UCSD-AML1 (cell line): Measurements from ENCODE around the gene FNIP2.
A peak's percentile ranks its signal among the peaks of the same experiment; 100 is the strongest.
"Not testable (repeated sequence)": the region's sequence is repeated elsewhere in the genome, so short reads cannot be mapped to it uniquely, and the experiment has no call there.

ENCODE experiments used
- DNase-seq: peaks from one replicate; lab custom pipeline; 2025; ENCODE audit not compliant: unreplicated experiment; lab: John Stamatoyannopoulos, UW

Gene FNIP2

GRCh38 chr4:158813113-158813512, 44.3 kb downstream of the FNIP2 start:
- no peak for DNase-seq

DNA sequence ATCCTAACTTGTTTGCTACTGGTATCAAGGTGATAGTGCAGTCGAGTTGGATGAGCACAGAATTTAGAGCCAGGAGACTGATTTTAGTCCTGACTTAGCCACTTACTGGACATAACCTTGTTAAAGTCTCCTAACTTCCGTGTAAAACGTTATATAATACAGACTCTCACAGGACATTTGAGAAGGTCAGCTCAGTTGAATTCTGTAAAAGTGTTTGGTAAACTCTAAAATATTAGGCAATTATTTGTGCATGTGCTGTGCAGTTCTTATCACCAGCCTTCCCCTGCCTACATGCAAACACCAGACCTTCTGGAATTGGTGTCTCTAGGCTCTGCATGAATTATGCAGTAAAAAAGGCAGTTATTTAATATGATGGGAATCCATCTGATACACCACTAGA, 45.4 kb downstream of the FNIP2 start:
- no peak for DNase-seq

DNA sequence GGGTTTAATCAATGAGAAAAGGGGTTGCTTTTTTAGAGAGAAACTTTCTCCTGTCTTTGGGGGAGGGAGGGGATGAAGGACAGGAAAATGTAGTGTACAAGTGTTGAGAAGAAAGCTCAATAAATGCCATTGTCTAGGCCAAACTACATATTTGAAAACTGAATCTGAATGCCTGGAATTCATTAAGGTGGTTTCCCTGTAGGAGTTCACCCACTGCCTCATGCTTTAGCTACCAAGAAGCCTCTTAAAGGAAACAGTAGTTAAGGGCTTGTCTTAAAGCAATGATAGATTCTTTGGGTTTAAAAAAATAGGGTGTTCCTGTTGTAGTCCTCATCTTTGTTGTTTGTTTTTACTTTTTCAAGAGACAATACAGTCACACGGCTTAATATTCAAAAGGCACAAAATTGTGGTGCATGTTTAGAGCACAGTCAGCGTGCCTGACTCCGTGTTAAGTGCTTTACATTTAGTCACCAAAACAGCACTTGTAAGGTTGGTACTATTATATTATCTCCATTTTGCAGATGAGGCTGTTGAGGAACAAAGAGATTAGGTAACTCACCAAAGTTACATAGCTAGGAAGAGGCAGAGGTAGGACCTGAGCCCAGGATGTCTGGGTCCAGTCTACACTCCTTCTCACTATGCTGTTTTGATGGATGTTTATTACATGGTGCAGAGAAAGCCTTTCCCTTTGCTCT, 46.0 kb downstream of the FNIP2 start:
- DNase-seq: no peak

- DNase-seq: no peak
Measured at GRCh38 chr4:158816955-158817354, 48.1 kb downstream of the FNIP2 start.

DNA sequence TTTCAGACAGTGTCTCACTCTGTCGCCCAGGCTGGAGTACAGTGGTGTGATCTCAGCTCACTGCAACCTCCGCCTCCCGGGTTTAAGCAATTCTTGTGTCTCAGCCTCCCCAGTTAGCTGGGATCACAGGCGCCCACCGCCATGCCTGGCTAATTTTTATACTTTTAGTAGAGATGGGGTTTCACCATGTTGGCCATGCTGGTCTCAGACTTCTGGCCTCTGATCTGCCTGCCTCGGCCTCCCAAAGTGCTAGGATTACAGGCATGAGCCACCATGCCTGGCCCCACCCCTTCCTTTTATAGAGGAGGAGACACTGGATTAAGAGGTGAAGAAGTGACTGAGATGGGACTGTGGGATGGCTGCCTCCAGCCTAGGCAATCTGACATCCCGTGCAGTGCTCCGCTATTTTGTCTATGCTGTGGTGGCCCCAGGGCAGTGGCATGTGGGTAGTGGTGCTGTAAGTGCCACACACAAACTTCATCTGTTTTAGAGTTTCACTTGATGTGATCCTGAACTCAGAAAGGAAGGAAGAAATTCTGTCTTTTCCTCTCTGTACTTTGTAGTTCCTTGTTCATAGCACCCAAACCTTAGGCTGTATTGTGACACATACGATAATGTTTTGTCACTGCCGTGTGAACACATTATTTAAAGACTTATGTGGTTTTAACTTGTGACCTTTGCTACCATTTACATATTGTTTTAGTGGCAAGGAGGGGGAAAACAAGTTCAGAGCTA, 48.9 kb downstream of the FNIP2 start:
- peak; percentile 22 for DNase-seq

DNA sequence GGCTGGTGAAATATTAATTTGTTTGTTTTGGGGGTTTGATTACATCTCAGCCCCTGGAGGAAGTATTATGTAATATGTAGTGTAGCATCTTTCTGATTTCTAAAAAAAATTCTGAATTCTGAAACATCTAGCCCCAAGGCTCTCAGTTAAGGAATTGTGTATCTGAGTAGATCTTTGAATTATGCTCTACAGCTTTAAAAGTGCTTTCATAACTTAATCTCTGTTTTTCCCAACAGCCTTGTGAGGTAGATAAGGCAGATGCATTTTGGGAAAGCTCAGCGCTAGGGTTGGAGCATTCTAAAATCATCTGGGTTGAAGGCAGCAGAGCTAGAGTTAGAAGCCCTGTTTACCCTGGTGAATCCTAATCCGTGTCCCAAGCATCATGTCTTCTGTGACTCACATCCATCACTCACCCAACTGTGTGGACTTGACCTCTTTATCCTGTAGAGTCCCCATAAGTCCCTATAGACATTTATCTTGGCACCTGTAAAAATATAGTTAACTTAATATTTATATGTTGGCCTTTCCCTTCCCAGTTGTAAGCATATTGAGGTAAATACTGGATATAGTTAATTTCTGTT, 49.8 kb downstream of the FNIP2 start:
- DNase-seq: no peak

- no peak for DNase-seq
Measured at GRCh38 chr4:158819942-158820786, 51.3 kb downstream of the FNIP2 start.

DNA sequence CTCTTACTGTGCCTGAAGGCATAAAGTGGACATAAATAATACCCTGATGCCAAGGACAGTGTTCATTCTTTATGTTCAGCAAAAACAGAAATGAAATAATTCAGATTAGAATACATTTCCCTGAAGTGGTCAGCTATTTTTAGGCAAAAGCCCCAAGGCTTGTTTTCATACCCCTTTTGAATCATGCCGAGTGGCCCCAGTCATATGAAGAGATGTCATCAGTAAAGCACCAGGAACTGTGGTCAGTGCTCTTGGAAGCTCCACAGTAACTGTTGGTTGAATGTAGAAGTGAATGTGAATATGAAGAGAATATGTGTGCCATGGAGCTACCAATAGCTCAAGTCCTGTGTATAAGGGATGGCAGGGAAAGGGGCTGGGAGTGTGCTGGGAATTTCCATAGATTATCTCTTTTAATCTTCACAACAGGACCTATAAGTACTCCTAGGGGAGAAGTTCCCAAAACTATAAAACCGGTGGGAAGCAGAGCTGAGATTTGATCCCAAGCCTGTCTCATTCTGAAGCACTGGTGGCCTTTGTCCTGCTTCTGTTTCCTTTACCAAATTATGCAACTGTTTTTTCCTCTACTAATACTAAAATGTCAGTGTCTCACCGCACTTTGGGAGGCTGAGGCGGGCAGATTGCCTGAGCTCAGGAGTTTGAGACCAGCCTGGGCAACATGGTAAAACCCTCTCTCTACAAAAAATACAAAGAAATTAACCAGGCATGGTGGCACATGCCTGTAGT, 52.6 kb downstream of the FNIP2 start:
- no peak for DNase-seq

DNA sequence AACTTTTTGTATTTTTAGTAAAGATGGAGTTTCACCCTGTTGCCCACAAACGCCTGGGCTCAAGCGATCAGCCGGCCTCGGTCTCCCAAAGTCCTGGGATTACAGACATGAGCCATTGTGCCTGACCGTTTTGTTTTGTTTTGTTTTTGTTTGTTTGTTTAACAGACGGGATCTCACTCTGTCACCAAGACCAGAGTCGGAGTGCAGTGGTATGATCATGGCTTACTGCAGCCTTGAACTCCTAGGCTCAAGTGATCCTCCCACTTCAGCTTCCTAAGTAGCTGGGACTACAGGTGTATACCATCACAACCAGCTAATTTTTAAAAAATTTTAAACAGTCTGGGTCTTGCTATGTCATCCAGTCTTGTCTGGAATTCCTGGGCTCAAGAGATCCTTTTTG, 53.5 kb downstream of the FNIP2 start:
- no peak for DNase-seq

- DNase-seq: no peak
Measured at GRCh38 chr4:158823461-158823873, 54.6 kb downstream of the FNIP2 start.

- no peak for DNase-seq
Measured at GRCh38 chr4:158824425-158825274, 55.8 kb downstream of the FNIP2 start.

DNA sequence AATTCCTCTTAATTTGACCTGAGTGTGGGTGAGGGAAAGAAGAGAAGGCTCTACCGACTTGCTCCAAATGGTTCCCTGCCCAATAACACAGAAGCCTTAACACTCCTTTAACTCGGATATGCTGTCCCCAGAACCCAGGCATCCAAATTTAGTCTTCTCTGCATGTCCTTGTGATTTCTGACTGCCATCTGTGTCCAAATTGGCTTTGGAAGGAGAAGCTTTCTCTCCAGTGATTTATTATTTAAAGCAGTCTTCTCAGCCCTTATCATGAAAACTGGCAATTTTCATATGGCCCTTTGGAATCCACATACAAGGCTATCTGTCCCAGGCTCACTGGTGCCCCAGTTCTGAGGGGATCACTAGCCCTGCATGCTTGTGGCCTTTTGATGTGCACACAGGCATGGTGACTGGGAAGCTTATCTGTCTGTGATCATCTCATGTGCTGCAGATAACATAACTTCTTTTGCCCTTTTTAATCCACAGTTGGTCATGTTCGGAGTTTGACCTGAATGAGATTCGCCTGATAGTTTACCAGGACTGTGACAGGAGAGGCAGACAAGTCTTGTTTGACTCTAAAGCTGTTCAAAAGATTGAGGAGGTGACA, 56.7 kb downstream of the FNIP2 start:
- no peak for DNase-seq

DNA sequence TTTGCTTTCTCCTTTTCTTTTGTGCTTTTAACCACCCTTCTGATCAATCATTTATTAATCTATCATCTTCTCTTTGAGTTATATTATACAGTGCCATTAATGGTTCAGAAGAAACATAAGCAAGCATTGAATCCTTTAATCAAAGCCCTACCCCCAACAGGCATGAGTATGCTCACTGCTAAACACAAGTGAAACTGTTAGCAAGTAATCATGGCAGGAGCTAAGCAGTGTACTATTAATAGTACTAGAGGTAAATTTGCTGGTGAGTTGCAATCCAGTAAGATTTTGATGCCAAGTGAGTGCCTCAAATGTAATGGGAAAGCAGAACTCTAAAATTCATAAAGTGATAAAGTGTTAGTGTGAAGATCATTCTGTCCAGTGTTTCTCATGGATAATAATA, 57.2 kb downstream of the FNIP2 start:
- no peak for DNase-seq

- no peak for DNase-seq
Measured at GRCh38 chr4:158826882-158827281, 58.1 kb downstream of the FNIP2 start.

GRCh38 chr4:158827543-158827981, 58.7 kb downstream of the FNIP2 start:
- DNase-seq: peak; percentile 11

GRCh38 chr4:158828151-158828550, 59.3 kb downstream of the FNIP2 start:
- not testable (repeated sequence) for DNase-seq

GRCh38 chr4:158829254-158829653, 60.4 kb downstream of the FNIP2 start:
- no peak for DNase-seq

- DNase-seq: no peak
Measured at GRCh38 chr4:158833602-158834001, 64.8 kb downstream of the FNIP2 start.
